SK-N-SH treated with all-trans-retinoic acid at 6 μM for 48 hours (cell line): ENCODE results near the gene RRAS.

Experiments
- ATAC-seq: fragments of 200-7000 bp; cut with Tn5 transposase; 3 replicates; pipeline ENCODE4 v1.9.1; 2020; ENCODE audit warnings: mild to moderate bottlenecking, moderate library complexity
- ARNTL ChIP-seq: fragments of 450-650 bp; formaldehyde crosslinking; IDR thresholded peaks from 2 replicates; pipeline ENCODE4 v1.5.0; 2020; ENCODE audit warnings: low read depth, mild to moderate bottlenecking, moderate library complexity, borderline replicate concordance
- BACH2 ChIP-seq: fragments of 250-450 bp; sonication (Bioruptor Pico); IDR thresholded peaks from 2 replicates; pipeline ENCODE4 v1.9.0; 2021; ENCODE audit warnings: mild to moderate bottlenecking, borderline replicate concordance
- CREB5 ChIP-seq: fragments of 250-450 bp; sonication (Bioruptor Pico); IDR thresholded peaks from 2 replicates; pipeline ENCODE4 v1.5.1; 2020; ENCODE audit warnings: low read depth, mild to moderate bottlenecking, moderate library complexity
- GLIS3 ChIP-seq: fragments of 250-450 bp; sonication (Bioruptor Pico); IDR thresholded peaks from 2 replicates; pipeline ENCODE4 v1.5.0; 2020; ENCODE audit warnings: mild to moderate bottlenecking, moderate library complexity
- ISL1 ChIP-seq: fragments of 250-450 bp; sonication (Bioruptor Pico); IDR thresholded peaks from 2 replicates; pipeline ENCODE4 v2.1.2; 2022; ENCODE audit warnings: mild to moderate bottlenecking, moderate library complexity
- OSR1 ChIP-seq: fragments of 250-450 bp; sonication (Bioruptor Pico); IDR thresholded peaks from 2 replicates; pipeline ENCODE4 v1.8.0; 2022; ENCODE audit warnings: moderate library complexity, mild to moderate bottlenecking, inconsistent platforms
- SNAI2 ChIP-seq: fragments of 250-450 bp; sonication (Bioruptor Pico); IDR thresholded peaks from 2 replicates; pipeline ENCODE4 v1.5.0; 2020; ENCODE audit warnings: mild to moderate bottlenecking, moderate library complexity
- TCF4 ChIP-seq: fragments of 250-450 bp; sonication (Bioruptor Pico); IDR thresholded peaks from 2 replicates; pipeline ENCODE4 v1.8.0; 2021; ENCODE audit warnings: mild to moderate bottlenecking, moderate library complexity, borderline replicate concordance
- TOX ChIP-seq: fragments of 250-450 bp; sonication (Bioruptor Pico); IDR thresholded peaks from 2 replicates; pipeline ENCODE4 v1.8.0; 2021; ENCODE audit warnings: mild to moderate bottlenecking, moderate library complexity, borderline replicate concordance
- TSHZ2 ChIP-seq: fragments of 250-450 bp; sonication (Bioruptor Pico); IDR thresholded peaks from 2 replicates; pipeline ENCODE4 v1.5.0; 2020; ENCODE audit warnings: mild to moderate bottlenecking, moderate library complexity
- ZNF70 ChIP-seq: fragments of 450-650 bp; formaldehyde crosslinking; IDR thresholded peaks from 2 replicates; pipeline ENCODE4 v1.5.0; 2020; ENCODE audit warnings: mild to moderate bottlenecking, moderate library complexity
- ZNF8 ChIP-seq: fragments of 450-650 bp; formaldehyde crosslinking; IDR thresholded peaks from 2 replicates; pipeline ENCODE4 v1.5.0; 2020; ENCODE audit warnings: mild to moderate bottlenecking, moderate library complexity
- TF ChIP-seq, protein P1 (sequence below): fragments of 250-450 bp; sonication (Bioruptor Pico); IDR thresholded peaks from 2 replicates; pipeline ENCODE4 v1.5.1; 2021; ENCODE audit warnings: mild to moderate bottlenecking, moderate library complexity
- TF ChIP-seq, protein P2 (sequence below): fragments of 250-450 bp; sonication (Bioruptor Pico); IDR thresholded peaks from 2 replicates; pipeline ENCODE4 v1.8.0; 2020; ENCODE audit warnings: mild to moderate bottlenecking, moderate library complexity, borderline replicate concordance

The RRAS gene

DNA sequence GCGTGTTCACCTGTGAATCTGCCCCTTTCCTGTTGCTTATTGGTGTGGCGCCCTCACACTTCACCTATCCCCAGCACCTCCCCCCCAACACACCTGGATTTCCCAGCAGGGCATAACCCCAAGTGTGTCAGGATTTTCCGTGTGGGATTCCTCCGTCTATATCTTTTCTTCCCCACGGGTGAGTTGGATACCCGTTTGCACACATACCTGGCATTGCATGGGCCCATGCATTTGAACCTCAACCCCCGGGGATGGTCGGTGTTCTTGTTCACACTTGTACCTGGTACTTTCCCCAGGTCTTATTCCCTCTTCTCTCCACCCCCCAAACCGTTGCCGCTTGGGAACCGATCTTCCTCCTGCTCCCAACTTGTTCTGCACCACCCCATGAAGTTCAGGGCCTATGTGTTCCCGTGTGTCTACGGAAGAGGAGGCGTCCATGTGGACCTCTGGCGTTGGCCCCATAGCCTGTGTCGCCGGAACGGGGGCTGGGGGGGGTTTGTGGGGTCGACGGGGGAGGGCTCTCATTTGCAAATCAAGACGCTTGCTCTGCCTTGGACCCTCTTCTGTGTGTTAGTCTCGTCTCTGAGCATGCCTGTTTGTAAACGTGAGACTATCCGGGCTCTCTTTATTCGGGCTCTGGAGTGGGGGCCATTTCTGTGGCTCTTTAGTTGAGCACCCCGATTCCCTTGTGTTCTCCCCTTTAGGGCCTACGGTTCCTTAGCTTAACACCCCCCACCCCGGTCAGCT, 47.3 kb downstream of the RRAS start (continued):
- TF ChIP-seq TSHZ2 (CRISPR knock-in tag) (no peak), CREB5 (CRISPR knock-in tag) (no peak), TOX (CRISPR knock-in tag) (no peak), OSR1 (CRISPR knock-in tag) (no peak), BACH2 (CRISPR knock-in tag) (no peak), ARNTL (CRISPR knock-in tag) (no peak)
- TF ChIP-seq, protein P1, sequence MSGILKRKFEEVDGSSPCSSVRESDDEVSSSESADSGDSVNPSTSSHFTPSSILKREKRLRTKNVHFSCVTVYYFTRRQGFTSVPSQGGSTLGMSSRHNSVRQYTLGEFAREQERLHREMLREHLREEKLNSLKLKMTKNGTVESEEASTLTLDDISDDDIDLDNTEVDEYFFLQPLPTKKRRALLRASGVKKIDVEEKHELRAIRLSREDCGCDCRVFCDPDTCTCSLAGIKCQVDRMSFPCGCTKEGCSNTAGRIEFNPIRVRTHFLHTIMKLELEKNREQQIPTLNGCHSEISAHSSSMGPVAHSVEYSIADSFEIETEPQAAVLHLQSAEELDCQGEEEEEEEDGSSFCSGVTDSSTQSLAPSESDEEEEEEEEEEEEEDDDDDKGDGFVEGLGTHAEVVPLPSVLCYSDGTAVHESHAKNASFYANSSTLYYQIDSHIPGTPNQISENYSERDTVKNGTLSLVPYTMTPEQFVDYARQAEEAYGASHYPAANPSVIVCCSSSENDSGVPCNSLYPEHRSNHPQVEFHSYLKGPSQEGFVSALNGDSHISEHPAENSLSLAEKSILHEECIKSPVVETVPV (CRISPR knock-in tag) = no peak

DNA sequence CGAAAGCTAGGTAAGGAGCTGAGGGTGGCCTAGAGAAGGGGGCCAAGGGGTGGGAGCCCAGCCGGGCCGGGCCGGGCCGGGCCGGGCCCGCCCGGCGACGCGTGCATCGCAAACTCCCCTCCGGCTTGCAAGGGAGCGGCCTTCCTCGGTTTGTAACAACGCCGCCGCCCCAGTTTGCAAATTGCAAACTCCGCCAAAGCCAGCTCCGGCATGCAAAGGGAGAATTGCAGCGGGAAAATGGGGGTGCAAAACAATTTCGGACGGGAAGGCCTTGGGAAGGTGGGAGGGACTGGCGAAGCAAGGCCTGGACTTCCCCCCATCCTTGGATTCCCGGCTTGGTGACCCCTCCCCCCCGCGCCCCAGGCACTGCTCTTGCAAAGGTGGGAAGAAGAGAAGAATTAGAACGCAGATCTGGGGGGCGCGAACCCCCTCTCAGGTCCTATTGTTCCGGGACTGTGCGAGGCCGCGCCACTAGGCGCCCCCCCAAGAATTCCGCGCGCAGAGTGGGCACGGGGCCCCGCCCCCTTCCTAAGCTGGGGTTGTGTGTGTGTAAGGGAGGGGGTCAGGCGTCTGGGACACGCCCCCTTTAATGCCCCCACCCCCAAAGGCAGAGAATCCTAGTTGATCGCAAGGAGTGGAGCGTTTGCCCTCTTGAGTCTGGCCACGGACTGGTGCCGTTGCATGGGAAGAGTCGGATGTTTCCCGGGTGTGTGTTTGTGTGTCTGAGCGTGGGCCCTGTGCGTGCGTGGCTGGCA, 48.0 kb downstream of the RRAS start:
- ATAC-seq = peak; percentile 0

More for the DNA sequence above, 48.0 kb downstream of the RRAS start:
- no peak for TF ChIP-seq SNAI2 (CRISPR knock-in tag)
- no peak for TF ChIP-seq ISL1 (CRISPR knock-in tag)
- TF ChIP-seq TSHZ2 (CRISPR knock-in tag) = no peak
- TF ChIP-seq TCF4 (CRISPR knock-in tag) = no peak
- TF ChIP-seq, protein P2, sequence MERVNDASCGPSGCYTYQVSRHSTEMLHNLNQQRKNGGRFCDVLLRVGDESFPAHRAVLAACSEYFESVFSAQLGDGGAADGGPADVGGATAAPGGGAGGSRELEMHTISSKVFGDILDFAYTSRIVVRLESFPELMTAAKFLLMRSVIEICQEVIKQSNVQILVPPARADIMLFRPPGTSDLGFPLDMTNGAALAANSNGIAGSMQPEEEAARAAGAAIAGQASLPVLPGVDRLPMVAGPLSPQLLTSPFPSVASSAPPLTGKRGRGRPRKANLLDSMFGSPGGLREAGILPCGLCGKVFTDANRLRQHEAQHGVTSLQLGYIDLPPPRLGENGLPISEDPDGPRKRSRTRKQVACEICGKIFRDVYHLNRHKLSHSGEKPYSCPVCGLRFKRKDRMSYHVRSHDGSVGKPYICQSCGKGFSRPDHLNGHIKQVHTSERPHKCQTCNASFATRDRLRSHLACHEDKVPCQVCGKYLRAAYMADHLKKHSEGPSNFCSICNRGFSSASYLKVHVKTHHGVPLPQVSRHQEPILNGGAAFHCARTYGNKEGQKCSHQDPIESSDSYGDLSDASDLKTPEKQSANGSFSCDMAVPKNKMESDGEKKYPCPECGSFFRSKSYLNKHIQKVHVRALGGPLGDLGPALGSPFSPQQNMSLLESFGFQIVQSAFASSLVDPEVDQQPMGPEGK (CRISPR knock-in tag) = peak; percentile 80; the same call in 1 of the 2 replicates
- TF ChIP-seq, protein P1 (CRISPR knock-in tag) = no peak
- no peak for TF ChIP-seq ZNF70 (CRISPR knock-in tag)
- TF ChIP-seq ZNF8 (CRISPR knock-in tag) = no peak
- no peak for TF ChIP-seq GLIS3 (CRISPR knock-in tag)
